GM21526 (cell line): ENCODE results near the gene TXNDC16.

Experiments used
- ATAC-seq: cut with Tn5 transposase; IDR thresholded peaks from one replicate; pipeline ENCODE4 v1.9.1; 2021; ENCODE audit warnings: moderate library complexity; ENCODE audit not compliant: unreplicated experiment, low FRiP score

The TXNDC16 gene

GRCh38 chr14:52458721-52459085 lies 93.6 kb downstream of the TXNDC16 start:
- no peak for ATAC-seq

DNA sequence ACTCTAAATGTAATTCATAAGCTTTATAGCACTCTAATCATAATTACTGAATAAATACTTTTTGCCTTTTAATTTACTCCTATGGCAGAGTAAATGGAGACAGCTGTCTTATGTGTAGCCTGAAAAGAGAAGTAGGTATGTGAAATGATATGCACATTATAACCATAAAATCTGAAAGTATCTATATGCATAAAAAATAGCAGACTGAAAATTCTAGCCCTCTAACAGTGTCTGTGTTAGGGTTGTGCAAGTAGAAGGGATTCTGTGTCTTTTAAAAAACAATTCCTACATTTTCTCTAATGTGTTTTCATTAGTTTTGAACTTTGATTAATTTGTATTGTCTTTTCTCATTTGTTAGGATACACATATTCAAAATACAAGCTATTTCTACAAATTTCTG lies 94.9 kb downstream of the TXNDC16 start:
- ATAC-seq: no peak

GRCh38 chr14:52455291-52456088 lies 96.8 kb downstream of the TXNDC16 start:
- ATAC-seq: no peak

GRCh38 chr14:52447236-52447635 lies 105.1 kb downstream of the TXNDC16 start:
- no peak for ATAC-seq

GRCh38 chr14:52446355-52446754 lies 106.0 kb downstream of the TXNDC16 start:
- ATAC-seq: no peak

- no peak for ATAC-seq
These were observed 108.8 kb downstream of the TXNDC16 start for GRCh38 chr14:52443506-52443905.

- no peak for ATAC-seq
These were observed 109.7 kb downstream of the TXNDC16 start for GRCh38 chr14:52442602-52443001.

- no peak for ATAC-seq
These were observed 110.1 kb downstream of the TXNDC16 start for GRCh38 chr14:52442166-52442565.

DNA sequence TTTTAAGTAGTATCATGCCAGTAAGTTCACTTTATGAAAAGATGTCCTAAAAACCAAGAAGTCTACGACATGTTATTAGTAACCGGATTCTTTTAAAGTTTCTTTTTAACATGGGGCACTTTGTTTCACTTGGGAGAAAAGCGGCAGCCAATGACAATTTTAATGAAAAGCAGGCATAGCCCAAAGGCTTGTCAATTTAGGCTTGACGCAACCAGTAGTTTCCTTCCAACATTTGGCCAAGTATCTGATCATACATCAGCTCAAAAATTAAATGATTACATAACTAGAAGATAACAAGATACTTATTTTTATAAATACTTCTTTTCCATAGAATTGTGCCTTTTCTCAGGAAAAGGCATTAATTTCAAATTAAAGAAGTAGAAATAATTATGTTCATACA lies 112.8 kb downstream of the TXNDC16 start:
- no peak for ATAC-seq

DNA sequence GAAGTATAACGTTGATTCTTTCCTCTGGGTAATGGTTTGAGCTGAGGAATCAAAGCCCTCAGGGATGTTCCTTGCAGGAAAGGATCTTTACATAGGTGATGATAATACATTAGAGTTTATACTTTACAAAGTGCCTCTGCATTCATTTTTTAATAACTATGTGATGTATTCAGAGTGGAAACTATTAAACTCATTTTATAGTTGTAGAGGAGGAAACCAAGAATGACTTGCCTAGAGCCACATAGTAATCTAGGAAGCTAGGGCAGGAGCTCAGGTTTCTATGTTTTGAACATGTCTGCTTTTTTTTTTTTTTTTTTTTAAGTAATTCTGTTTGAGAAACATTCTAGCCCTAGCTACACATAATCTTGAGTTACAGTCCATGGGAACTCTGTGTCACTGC lies 117.3 kb downstream of the TXNDC16 start:
- no peak for ATAC-seq

DNA sequence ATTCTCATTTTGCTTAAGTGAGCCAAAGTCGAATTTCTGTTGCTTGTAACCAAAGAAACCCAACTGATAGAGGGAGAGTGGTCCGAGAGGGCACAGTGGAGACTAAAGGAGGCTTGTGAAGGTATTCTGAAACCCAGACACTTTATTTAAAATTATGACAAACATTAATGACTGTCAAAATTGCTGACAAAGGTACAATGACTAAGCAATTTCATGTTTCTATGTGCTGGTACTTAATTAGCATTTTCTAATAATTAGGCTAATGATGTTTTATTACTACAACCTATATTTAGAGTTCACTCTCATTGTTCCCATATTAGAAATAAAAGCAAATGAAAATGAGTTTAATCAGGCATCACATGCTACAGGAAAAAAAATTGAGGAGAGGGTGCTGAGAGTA lies 121.8 kb downstream of the TXNDC16 start:
- no peak for ATAC-seq

- ATAC-seq: no peak
These were observed 122.9 kb downstream of the TXNDC16 start for GRCh38 chr14:52429451-52429850.

DNA sequence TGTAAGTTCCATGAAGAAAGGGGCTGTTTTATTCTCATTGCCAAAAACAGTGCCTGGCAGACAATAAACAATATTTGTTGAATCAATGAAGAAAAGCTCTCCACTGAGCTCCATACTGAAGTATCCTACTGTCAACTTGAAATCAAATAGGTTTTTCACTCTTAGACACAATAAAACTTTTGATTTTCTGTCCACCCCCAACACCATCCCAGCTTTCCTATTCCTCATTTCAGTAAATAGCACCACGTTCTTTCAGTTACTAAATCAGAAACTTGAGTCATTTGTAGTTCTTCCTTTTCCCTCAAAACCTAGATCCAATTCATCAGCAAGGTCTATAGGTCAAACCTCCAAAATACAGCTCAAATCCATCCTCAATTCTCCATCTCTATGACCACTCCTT lies 124.8 kb downstream of the TXNDC16 start:
- ATAC-seq: no peak

GRCh38 chr14:52422650-52423356 lies 129.5 kb downstream of the TXNDC16 start:
- ATAC-seq: no peak

DNA sequence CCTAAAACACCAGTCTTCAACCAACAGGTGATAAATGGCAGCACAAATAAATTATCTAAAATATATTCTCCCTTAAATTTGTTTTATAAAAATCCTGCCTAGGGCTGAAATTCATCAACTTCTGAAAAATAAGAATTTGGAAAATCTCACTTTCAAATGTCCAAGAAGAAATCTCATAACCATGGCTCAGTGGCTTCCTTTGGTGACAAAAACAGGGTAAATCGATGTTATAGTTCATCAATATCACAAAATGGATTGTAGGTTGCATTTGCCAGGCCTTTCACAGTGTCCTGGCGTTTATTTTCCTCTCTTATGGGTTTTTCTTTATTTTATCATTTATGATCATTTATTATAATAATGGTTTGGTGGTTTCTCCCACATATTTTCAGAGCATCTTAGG lies 135.2 kb downstream of the TXNDC16 start:
- ATAC-seq: no peak

DNA sequence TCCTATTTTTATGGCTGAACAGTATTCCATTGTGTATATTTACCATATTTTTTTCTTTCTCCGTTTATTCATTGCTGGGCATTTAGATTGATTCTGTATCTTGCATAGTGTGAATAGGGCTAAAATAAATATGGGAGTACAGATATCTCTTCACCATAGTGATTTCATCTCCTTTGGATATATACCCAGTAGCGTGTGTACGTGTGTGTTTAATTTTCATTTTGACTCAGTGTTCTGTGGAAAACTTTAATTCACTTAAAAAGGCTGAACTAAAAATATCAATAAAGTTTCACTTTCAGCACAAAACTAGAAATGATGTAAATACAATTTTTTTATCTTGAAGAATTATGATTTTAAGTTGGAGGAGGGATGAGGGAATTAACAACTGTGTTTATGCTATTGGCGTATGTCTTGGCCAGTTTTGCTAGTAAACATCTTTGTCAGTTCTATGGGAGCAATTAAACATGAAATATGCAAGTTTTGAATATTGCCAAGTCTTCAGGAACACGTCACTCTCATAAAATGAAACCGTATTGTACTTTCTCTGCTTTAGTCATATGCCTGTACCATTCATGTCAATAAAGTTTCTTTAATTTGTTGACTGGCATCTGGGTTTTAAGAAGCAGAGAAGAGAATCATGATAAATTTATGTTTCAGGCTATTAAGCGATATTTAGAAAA lies 138.4 kb downstream of the TXNDC16 start:
- no peak for ATAC-seq

GRCh38 chr14:52412426-52412825 lies 139.9 kb downstream of the TXNDC16 start:
- ATAC-seq: no peak

GRCh38 chr14:52405314-52405713 lies 147.0 kb downstream of the TXNDC16 start:
- ATAC-seq: no peak

GRCh38 chr14:52402812-52403526 lies 149.3 kb downstream of the TXNDC16 start:
- no peak for ATAC-seq

DNA sequence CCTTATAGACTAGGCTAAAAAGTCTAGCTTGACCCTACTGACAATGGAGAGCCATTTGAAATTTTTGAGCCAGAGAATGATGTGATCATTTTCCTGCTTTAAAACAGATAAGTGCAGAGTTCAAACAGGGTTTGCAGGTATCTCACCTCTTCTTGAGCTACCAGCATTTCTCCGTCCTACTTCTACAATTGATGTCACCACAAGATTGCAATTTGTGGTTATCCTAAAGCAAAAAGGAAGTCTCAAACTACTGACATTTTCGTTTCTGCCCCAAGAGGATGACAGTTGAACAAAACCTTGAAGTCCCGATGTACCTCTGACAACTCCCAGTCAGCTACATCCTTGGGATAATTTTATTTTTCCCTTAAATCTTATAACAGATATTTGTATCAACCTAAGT lies 151.5 kb downstream of the TXNDC16 start:
- ATAC-seq: no peak
